ENCODE data around the gene BHLHA9.

BHLHA9 gene

DNA sequence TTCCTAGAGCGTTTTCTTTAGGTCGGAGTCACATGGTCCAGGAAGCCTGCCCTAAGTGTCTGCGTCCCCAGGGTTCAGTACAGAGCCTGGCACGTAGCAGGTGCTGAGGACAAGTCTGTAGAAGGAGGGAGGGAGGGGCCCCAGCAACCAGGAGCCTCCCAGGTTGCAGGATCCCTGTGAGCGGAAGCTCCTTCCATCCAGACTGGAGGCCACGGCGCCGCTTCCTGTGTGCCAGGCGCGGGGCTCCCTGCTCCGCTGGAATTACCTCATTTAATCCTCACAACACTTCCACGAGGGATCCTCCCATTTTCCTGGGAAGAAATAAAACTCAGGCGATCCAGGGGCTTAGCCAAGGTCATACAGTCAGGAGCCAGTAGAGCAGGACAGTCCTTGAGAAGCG is 31.3 kb downstream of the BHLHA9 start:
- TF ChIP-seq SIN3A (IDR thresholded peaks at IDR 0.05; ENCODE audit: borderline replicate concordance, insufficient read depth, low read length) (no peak), FOXP2 (optimal IDR thresholded peaks at IDR 0.05; ENCODE audit: borderline replicate concordance, extremely low read depth, extremely low read length, insufficient read depth) (no peak), TAF1 (IDR thresholded peaks at IDR 0.05; ENCODE audit: borderline replicate concordance, insufficient read depth, low read length) (no peak), POLR2AphosphoS5 (IDR thresholded peaks at IDR 0.05; ENCODE audit: low read depth, low read length) (no peak)
- TF ChIP-seq, protein P1, sequence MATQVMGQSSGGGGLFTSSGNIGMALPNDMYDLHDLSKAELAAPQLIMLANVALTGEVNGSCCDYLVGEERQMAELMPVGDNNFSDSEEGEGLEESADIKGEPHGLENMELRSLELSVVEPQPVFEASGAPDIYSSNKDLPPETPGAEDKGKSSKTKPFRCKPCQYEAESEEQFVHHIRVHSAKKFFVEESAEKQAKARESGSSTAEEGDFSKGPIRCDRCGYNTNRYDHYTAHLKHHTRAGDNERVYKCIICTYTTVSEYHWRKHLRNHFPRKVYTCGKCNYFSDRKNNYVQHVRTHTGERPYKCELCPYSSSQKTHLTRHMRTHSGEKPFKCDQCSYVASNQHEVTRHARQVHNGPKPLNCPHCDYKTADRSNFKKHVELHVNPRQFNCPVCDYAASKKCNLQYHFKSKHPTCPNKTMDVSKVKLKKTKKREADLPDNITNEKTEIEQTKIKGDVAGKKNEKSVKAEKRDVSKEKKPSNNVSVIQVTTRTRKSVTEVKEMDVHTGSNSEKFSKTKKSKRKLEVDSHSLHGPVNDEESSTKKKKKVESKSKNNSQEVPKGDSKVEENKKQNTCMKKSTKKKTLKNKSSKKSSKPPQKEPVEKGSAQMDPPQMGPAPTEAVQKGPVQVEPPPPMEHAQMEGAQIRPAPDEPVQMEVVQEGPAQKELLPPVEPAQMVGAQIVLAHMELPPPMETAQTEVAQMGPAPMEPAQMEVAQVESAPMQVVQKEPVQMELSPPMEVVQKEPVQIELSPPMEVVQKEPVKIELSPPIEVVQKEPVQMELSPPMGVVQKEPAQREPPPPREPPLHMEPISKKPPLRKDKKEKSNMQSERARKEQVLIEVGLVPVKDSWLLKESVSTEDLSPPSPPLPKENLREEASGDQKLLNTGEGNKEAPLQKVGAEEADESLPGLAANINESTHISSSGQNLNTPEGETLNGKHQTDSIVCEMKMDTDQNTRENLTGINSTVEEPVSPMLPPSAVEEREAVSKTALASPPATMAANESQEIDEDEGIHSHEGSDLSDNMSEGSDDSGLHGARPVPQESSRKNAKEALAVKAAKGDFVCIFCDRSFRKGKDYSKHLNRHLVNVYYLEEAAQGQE (IDR thresholded peaks at IDR 0.05; ENCODE audit: insufficient read depth in 1 of 2, low read depth in 2 of 2, low read length in 2 of 2), result no peak

DNA sequence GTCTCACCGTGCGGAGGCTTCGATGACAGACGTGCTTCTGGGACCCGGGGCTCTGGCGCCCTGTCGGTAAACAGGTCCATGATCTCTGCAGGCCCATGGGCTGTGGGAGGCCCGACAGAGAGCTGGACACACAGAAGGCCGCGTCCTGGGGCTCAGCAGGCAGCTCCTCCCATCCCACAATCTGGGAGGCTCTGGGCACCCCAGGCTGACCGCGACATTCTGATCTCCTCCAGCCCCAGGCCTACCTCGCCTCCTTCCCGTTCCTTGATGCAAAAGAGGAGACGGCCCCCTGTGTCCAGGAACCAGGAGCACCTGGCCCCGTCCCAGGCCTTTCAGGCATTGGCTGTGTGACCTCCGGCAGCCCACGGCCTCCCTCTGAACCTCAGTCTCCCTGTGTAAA is 32.5 kb downstream of the BHLHA9 start:
- TF ChIP-seq, protein P1 (IDR thresholded peaks at IDR 0.05; ENCODE audit: insufficient read depth in 1 of 2, low read depth in 2 of 2, low read length in 2 of 2), result no peak
- TF ChIP-seq POLR2AphosphoS5 (IDR thresholded peaks at IDR 0.05; ENCODE audit: low read depth, low read length), result no peak
- no peak for TF ChIP-seq TAF1 (IDR thresholded peaks at IDR 0.05; ENCODE audit: borderline replicate concordance, insufficient read depth, low read length)
- no peak for TF ChIP-seq FOXP2 (optimal IDR thresholded peaks at IDR 0.05; ENCODE audit: borderline replicate concordance, extremely low read depth, extremely low read length, insufficient read depth)
- TF ChIP-seq SIN3A (IDR thresholded peaks at IDR 0.05; ENCODE audit: borderline replicate concordance, insufficient read depth, low read length), result no peak

DNA sequence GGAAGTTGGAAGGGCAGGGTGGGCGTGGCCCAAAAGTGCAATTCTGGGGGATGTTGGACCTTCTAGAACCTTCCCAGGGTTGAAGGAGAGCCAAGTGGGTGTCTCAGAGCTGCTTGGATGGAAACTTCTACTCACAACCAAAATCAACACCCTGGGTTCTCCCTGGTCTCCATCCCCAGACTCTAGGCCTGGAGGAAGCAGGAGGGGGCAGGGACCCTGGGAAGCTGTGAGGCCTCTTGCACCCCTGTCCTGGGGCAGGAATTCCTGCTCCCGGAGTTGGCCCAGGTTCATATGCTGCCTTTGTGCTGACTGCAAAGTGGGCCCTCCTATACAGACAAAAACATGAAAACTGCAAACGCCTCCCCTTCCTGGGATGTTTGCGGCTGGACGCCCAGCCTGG is 34.3 kb downstream of the BHLHA9 start:
- no peak for TF ChIP-seq TAF1 (IDR thresholded peaks at IDR 0.05; ENCODE audit: borderline replicate concordance, insufficient read depth, low read length)

DNA sequence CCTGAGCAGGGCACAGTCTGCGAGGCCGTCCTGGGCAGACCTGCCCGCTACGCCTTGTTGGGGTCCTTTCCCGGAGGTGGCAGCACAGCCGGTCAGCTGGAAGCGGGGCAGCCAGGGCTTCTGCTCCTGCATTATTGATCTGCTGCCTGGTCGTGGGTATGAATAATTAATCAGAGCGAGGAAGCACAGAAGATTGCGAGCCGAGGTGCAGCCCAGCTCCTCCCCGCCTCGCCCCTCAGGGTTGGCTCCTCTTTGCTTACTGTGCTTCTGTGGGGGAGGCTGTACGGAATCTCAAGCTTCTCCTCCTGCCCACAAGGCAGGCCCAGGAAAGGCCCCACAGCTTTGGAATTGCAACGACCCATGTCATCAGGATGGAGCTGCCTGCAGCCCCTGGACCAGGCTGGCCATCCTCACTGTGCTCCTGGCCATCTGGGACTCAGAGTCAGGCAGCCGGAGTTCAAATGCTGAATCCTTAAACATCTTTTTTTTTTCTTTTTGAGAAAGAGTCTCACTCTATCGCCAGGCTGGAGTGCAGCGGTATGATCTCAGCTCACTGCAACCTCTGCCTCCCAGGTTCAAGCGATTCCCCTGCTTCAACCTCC is 34.8 kb downstream of the BHLHA9 start:
- TF ChIP-seq POLR2AphosphoS5 (IDR thresholded peaks at IDR 0.05; ENCODE audit: low read depth, low read length) (no peak), TAF1 (IDR thresholded peaks at IDR 0.05; ENCODE audit: borderline replicate concordance, insufficient read depth, low read length) (no peak), SIN3A (IDR thresholded peaks at IDR 0.05; ENCODE audit: borderline replicate concordance, insufficient read depth, low read length) (no peak), FOXP2 (optimal IDR thresholded peaks at IDR 0.05; ENCODE audit: borderline replicate concordance, extremely low read depth, extremely low read length, insufficient read depth) (no peak)
- TF ChIP-seq, protein P1 (IDR thresholded peaks at IDR 0.05; ENCODE audit: insufficient read depth in 1 of 2, low read depth in 2 of 2, low read length in 2 of 2), result no peak

DNA sequence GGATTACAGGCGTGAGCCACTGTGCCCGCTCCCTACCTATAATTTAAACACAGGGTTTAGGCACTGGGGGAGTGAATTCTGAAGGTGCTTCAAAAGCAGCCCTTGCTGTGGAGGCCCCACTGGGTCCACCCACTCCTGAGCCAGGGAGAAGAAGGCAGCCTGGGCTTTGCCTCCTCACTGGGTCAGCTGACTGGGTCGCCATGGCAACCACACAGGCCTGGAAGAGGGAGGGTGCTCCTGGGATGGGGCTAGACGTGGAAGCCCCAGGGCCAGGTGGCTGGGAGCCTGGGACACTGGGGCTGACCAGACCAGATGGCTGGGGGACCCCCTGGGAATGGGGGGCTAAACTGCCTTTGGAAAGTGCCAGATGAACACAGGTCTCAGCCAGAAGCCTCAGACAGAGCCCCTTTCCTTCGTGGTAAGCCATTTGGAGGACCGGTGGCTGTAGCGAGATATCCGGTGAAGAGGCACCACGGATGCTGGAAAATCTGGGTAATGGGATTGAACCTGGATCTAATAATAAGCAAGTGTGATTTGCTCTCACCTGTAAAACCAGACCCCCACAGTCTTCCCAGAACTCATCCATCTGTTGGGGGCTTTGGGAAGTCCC is 42.1 kb downstream of the BHLHA9 start:
- TF ChIP-seq FOXP2 (optimal IDR thresholded peaks at IDR 0.05; ENCODE audit: borderline replicate concordance, extremely low read depth, extremely low read length, insufficient read depth) (no peak), TAF1 (IDR thresholded peaks at IDR 0.05; ENCODE audit: borderline replicate concordance, insufficient read depth, low read length) (no peak), SIN3A (IDR thresholded peaks at IDR 0.05; ENCODE audit: borderline replicate concordance, insufficient read depth, low read length) (no peak), POLR2AphosphoS5 (IDR thresholded peaks at IDR 0.05; ENCODE audit: low read depth, low read length) (no peak)
- TF ChIP-seq, protein P1 (IDR thresholded peaks at IDR 0.05; ENCODE audit: insufficient read depth in 1 of 2, low read depth in 2 of 2, low read length in 2 of 2), result no peak
